HG02885 (cell line): ENCODE measurements around the gene LDLRAD2.
"Not testable (repeated sequence)": the region's sequence is repeated elsewhere in the genome, so short reads cannot be mapped to it uniquely, and the experiment has no call there.

ENCODE experiments used
- ATAC-seq: cut with Tn5 transposase; IDR thresholded peaks from one replicate; pipeline ENCODE4 v1.9.1; 2021; ENCODE audit warnings: mild to moderate bottlenecking; ENCODE audit not compliant: unreplicated experiment, poor library complexity

The LDLRAD2 gene, protein sequence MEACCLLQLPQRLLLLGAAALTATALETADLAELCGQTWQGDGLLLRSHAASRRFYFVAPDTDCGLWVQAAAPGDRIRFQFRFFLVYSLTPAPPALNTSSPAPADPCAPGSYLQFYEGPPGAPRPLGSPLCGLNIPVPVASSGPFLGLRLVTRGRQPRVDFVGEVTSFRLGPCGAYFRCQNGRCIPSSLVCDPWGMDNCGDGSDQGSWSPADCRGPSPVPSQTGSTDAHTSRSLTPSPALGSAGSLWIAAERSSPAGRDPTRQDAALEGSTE

GRCh38 chr1:21811875-21812305 is at the start of gene LDLRAD2:
Gene LDLRAD2, plus strand, starts transcription at chr1:21812265. Its CDS starts 187 bp downstream, at chr1:21812452.
- ATAC-seq, result no peak

GRCh38 chr1:21763236-21763635 is 48.8 kb upstream of the LDLRAD2 start:
- ATAC-seq, result no peak

DNA sequence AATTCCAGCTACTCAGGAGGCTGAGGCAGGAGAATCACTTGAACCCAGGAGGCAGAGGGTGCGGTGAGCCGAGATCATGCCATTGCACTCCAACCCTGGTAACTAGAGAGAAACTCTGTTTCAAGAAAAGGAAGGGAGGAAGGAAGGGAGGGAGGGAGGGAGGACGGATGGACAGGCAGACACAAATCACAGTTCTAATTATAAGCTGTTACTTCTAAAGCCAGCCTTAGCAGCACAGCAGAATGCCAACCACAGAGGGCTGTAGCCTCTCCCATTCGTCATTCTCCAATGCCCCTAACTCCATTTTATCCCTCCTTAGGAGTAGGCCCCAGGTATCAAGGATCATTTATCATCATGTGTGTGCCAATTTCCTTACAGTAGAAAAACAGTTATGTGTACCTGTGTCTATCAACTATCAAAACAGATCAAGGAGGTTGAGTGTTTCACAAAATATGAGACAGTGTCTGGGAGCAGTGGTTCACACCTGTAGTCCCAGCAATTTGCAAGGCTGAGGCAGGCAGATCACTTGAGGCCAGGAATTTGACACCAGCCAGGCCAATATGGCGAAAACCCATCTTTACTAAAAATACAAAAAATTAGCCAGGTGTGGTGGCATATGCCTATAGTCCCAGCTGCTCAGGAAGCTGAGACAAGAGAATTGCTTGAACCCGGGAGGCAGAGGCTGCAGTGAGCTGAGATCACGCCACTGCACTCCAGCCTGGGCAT is 48.2 kb upstream of the LDLRAD2 start:
- no peak for ATAC-seq

GRCh38 chr1:21764615-21765423 is 47.2 kb upstream of the LDLRAD2 start:
- ATAC-seq, result no peak

DNA sequence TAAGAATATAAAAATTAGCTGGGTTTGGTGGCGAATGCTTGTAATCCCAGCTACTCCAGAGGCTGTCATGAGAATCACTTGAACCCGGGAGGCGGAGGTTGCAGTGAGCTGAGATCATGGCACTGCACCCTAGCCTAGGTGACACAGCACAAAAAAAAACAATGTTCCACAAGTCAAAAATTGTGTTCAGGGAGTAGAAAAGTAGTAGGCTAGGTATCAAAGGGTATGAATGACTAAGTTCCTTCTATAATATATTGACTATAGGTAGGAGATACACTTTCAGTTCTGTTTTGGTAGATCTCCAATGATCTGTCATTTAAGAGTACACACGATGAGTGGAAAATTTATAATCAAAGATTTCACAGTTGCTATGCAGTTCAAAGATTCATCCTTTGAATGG is 45.9 kb upstream of the LDLRAD2 start:
- ATAC-seq, result no peak

- ATAC-seq, result not testable (repeated sequence)
These were observed 45.0 kb upstream of the LDLRAD2 start for GRCh38 chr1:21767106-21767505.

GRCh38 chr1:21770201-21770600 is 41.9 kb upstream of the LDLRAD2 start:
- ATAC-seq, result no peak

- ATAC-seq, result not testable (repeated sequence)
These were observed 41.5 kb upstream of the LDLRAD2 start for GRCh38 chr1:21770602-21771001.

DNA sequence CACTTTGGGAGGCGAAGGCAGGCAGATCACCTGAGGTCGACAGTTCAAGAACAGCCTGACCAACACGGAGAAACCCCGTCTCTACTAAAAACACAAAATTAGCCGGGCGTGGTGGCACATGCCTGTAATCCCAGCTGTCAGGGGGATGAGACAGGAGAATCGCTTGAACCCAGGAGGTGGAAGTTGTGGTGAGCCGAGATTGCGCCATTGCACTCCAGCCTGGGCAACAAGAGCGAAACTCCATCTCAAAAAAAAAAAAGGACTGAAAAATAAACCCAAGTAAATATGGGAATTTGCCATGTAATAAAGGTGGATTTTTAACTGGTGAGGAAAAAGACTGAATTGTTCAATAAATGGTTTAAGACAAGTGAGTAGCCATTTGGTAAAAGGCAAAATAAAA is 40.4 kb upstream of the LDLRAD2 start:
- ATAC-seq, result not testable (repeated sequence)

GRCh38 chr1:21773585-21773984 is 38.5 kb upstream of the LDLRAD2 start:
- no peak for ATAC-seq

DNA sequence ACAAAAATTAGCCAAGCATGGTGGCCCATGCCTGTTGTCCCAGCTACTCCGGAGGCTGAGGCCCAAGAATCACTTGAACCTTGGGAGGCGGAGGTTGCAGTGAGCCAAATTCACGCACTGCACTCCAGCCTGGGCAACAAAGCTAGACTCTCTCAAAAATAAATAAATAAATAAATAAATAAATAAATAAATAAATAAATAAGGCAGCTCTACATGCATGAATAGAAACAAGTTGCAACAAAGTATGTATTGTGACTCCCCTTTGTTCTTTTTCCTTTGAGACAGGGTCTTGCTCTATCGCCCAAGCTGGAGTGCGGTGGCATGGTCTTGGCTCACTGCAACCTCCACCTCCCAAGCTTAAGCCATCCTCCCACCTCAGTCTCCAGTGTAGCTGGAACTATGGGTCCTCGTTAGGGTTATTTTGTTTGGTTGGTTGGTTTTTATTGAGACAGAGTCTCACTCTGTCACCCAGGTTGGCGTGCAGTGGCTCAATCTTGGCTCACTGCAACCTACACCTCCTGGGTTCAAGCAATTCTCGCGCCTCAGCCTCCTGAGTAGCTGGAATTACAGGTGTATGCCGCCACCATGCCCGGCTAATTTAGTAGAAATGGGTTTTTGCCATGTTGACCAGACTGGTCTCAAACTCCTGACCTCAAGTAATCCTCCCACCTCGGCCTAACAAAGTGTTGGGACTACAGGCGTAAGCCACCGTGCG is 37.1 kb upstream of the LDLRAD2 start:
- ATAC-seq, result no peak

- ATAC-seq, result no peak
These were observed 36.5 kb upstream of the LDLRAD2 start for GRCh38 chr1:21775550-21775914.

- no peak for ATAC-seq
These were observed 36.0 kb upstream of the LDLRAD2 start for GRCh38 chr1:21775985-21776562.

GRCh38 chr1:21776925-21777324 is 35.1 kb upstream of the LDLRAD2 start:
- not testable (repeated sequence) for ATAC-seq

DNA sequence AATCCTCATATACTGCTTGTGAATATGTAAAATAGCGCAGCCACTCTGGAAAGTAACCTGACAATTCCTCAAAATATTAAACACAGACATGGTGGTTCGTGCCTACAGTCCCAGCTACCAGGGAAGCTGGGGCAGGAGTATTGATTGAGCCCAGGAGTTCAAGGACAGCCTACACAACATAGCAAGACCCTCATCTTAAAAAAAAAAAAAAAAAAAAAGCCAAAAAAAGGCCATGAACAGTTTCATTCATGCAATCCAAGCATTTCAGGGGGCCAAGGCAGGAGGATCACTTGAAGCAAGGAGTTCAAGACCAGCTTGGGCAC is 33.7 kb upstream of the LDLRAD2 start:
- ATAC-seq, result no peak

- ATAC-seq, result peak; percentile 31
These were observed 32.2 kb upstream of the LDLRAD2 start for GRCh38 chr1:21779613-21780521.

GRCh38 chr1:21781815-21782348 is 30.2 kb upstream of the LDLRAD2 start:
- no peak for ATAC-seq

- ATAC-seq, result peak; percentile 23
These were observed 29.7 kb upstream of the LDLRAD2 start for GRCh38 chr1:21782349-21782867.
